ENCODE measurements around the gene RAD51B.

RAD51B gene

GRCh38 chr14:68612049-68612448, 792.5 kb downstream of the RAD51B start:
- no peak for DNase-seq

DNA sequence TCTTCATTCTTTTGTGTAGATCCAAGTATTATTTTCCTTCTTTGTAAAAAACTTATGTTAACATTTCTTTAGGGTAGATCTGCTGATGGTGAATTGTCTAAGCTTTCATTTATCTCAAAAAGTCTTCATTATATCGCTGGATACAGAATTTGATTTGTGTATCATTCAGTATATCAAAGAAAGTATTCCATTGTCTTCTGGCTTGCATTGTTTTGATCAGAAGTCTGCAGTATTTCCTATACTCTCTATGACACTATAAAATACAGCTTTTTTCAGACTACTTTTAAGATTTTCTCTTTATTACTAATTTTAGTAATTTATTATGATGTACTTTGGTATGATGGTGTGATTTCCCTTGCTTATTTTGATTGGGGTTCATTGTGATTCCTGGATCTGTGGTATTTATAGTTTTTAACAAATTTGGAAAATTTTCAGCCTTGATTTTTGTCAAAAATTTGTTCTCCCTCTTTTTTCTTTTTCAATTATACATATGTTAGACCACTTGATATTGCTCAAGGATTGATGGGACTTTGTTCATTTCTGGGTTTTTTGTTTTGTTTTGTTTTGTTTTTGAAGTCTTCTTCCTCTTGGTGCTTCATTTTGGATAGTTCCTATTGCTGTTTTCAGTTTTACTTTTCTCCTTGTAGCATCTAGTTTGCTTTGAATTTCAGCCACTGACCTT, 796.8 kb downstream of the RAD51B start:
- DNase-seq = no peak

- no peak for DNase-seq
Observed at GRCh38 chr14:68619790-68620574, 800.4 kb downstream of the RAD51B start.

DNA sequence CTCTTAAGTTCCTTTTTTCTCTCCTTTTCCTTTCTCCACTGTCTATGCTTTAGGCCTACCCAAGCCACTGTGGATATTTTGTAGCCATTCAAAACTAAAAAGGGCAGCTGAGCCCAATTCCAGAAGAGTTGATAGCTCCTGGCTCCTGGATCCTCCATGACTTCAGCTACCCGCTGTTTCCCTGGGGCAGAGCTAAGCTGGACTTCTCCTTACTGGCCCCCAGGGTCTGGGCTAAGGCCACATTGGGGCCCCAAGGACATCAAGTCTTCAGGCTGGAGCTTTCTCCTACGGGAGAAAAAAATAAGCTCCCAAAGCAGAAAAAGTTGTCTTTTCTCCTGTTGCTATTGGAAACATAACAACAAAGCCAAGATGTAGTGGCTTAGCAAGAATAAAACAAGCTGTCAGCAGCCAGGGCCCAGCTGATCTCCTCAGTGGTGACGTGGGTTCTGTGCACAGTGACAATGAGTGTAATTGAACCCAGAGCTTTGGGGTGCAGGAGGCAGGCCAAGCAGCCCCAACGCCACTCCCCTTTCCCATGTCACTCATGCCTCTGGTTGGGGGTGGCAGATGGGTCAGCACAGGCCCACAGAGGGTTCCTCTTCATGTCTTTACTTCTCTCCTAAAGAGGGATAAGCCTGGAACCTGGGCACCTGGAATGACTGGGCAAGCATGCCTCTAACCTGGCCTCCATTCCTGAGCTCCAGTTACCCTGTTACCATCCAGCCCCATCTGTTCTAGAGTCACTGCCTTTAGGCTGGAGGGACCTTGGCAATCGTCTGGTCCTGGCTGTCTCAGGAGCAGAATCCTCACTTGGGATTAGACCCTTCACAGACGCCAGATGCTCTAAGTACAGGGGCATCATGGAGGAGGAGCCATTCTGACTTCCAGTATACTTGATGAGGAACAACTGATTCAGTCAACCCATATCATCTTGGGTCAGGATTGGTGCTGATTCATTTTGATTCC, 802.1 kb downstream of the RAD51B start:
- DNase-seq = no peak

- DNase-seq = no peak
Observed at GRCh38 chr14:68622856-68623255, 803.3 kb downstream of the RAD51B start.

DNA sequence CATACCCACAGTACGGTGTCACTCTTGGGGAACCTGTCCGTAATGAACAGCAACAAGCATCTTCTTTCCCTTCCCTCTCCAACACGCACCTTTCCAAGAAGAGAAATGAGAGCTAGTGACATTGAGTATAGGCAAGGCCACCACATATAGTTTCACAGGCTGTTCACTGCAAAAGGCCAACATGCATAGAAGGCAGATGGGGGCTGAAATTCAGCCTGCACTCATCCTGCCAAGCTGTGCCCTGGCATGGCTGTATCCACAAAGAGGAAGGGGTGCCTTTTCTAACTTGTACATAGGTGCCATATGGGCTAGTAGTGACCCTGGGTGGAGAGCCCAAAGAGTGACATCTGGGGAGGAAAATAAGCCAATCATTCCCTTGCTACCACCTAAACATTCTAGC, 803.7 kb downstream of the RAD51B start:
- DNase-seq = no peak

DNA sequence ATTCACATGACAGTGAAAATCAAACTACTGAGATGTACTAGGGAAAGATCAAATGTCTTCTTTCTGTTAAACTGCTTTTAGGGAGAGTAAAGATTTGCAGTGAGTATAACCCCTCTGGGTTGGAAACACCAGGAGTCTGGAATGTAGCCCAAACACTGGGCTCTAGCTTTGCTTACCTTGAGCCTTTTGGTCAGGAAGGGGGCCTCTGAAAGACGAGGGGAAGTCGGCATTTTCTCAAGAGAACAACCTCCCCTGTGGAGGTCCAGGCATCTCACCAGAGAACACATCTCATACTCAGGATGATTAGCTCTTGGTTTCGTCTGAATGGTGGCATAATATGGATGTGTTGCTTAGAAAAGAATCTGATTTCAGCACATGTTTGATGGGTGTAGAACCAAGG, 804.2 kb downstream of the RAD51B start:
- no peak for DNase-seq

DNA sequence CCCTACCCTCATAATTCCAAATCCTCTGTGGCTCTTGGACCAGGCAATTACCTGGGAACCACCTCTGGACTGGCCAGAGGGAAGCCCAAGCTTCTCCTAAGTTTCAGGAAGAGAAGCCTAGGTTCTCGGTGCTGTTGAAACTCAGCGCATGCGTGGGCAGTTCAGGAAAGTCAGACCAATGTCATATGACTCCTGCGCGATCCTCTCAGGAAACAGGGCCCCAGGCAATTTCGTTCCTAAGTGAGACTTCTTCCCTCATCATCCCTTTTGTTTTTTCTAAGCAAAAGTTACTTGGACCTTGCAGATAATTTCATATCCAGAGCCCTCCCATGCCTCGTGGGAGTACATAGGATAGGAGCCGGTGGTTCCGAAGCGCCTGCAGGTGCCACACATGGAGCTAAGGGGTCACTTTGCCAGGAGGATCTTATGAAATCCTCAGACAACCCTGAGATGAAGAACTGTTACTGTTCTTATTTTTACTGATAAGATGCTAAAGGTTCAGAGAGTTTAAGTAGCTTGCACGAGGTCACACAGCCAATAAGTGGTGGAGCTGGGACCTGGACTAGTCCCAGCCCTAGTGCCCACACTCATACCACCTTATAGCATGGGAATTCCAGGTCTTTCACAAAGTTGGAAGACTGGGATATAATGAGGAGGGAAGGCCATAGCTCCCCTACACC, 805.1 kb downstream of the RAD51B start:
- DNase-seq = no peak

GRCh38 chr14:68625366-68626090, 805.9 kb downstream of the RAD51B start:
- DNase-seq = no peak

DNA sequence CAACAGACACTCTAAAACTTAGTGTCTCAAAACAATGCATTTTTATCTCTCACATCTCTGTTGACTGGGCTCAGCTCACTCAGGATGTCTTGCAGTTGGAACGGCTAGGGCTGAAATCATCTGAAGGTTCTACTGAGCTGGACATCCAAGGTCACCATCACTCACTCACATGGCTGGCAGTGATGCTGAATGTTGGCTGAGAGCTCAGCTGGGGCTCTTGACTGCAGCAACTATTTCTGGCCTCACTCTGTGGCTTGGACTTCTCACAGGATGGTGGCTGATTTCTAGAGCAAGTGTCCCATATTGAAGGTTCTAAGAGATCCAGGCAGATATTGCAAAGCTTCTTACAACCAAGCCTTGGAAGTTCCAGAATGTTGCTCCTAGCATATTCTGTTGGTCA, 806.8 kb downstream of the RAD51B start:
- no peak for DNase-seq

DNA sequence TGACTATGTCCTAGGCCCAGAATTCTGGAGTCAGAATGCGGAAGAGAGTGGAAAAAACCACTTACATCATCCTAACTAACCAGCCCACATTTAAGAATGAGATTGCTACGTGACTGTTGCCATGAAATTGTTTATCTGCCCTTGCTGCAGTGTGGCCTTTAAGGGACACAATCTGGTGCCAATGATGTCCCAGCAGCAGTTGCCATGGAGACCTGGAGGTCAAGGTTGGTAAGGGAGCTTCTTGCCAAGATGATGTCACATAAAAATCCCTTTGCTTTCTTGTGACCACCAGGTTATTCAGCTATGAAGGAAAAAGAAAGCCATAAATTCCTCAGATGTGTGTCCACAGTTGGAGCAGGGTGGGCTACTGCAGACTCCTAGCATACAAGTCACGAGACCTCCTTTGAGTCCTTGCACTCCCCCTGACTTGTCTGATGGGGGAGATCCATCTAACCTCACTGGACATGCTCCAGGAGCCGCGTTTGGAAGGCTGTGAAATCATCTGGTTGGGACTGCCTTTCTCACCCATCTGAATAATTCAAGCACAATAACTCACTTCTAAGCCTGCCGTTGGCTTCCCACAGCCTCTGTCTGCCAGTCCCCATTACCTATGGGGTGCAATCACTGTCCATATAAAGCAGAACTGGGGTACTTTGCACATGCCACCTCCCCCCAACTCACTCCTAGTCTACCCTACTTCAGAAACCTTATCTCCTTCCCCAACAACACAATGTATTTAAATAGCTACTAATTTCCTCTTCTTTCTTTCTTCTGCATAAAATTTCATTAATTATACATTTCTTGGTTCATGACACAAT, 807.7 kb downstream of the RAD51B start:
- DNase-seq = no peak

- peak; percentile 53 to 63 for DNase-seq
Observed at GRCh38 chr14:68627868-68628604, 808.5 kb downstream of the RAD51B start.

DNA sequence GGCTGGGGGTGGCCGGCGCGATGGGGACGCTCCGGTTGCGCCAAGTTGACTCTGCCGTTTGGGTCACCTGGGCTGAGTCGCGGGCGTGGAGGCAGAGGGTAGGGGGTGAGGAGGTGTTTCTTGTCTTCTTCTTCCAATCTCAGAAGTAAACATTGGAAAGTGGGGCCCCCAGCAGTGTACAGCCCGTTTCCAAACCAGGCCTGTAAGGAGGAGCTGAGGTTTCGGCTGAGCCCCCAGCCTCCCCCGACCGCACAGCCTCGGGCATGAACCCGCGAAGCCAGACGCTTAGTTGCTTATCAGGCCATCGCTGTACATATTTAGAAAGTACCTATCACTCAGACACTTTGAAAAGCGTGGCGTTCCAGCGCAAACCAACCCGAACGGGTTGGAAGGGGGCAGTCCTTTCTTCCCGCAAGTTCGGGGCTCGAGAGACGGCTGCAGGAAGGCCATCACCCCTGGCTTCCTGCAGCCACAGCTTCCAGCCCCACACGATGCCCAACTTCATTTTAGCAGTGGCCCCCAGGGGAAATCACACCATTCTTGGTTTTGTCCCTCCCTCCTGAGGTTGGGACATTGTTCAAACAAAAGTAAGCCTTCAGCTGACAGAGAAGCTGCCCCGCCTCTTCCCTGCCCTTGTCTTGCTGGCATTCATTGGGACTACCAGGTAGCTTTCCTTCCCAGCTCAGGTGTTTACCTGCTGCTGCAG, 809.2 kb downstream of the RAD51B start:
- peak; percentile 38 to 47 for DNase-seq

GRCh38 chr14:68630081-68630571, 810.5 kb downstream of the RAD51B start:
- DNase-seq = no peak

- DNase-seq = no peak
Observed at GRCh38 chr14:68630611-68631393, 811.2 kb downstream of the RAD51B start.

DNA sequence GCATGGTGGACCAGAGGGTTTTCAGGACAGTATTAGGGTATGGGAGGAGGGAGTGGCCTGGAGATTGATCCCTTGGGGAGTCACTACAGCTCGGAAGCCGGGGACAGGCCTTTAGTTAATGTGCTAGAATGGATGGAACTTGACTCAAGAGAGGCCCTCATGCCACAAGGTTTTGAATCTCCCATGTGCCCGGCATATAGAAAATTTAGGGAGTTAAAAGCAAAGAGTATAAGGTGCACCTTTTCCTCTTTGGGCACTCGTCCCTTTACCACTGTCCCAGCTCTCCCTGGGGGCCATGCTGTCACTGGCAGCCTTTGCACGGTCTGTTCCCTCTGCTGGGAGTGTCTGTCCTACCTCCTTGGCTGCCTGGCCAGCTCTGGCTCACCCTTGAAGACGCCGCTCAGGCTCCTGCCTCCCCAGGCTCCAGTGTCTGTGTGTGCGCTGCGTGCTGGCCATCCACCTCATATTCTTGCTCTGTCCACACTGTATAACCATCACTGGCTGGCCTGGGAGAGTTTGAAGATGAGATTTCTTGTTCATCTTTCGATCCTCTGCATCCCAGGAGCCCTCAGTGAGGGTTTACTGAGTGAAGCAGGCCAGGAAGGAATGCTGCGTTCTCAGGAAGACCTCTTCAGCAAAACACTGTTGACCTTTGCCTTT, 811.9 kb downstream of the RAD51B start:
- no peak for DNase-seq

DNA sequence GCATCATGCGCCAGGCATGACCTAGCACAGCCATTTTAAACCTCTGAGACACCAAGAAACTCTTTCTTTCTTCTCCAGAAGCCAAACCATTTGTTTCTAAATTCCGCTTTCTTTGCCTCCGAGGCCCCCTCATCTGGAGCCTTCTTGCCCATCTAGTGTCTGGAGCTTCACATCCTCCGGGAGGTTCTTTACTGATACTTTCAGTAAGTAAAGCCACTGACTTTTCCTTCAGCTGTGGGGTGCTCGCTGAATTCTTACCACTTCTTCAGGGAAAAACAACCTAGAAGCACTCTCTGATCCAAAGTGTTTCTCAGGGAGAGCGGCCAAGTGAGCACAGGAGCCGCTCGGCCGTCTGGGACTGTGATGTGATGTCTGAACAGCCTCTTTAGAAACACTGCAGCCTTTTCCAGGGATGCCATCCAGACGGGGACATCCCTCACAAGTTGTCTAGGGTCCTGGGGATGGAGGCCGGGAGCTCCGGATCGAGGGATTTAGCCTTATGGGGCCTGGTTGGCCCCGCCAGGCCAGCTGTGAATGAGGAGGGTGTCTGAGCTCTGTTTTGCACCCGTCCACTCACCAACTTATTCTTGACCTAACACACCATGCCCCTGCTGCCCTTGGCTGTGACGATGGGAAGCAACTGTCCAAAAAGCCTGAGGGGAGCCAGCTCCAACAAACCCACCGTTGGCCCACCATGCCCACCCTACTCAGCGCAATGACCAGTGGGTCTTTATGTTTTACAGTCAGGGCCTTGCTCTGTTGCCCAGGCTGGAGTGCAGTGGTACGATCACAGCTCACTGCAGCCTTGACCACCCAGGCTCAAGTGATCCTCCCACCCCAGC, 812.7 kb downstream of the RAD51B start:
- no peak for DNase-seq
